ENCODE data around the gene MRO.

DNA sequence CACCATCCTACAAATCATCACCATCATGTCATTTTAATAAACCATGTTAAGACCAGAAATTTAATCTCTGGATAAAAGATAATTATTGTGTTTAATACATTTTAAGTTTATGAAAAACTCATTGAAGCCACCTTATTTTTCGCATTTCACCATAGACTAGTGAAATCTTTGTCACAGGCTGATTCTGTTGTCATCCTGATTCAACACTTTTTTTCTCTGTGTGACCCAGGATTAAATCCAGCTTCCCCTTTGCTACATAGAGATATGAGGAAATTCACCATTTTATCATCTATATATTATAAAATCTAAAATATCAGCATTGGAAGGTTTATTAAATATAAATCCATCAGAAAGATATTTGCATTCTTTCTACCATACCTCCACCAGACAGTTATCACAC lies 29.2 kb upstream of the MRO start:
- TF ChIP-seq HDAC6 (IDR thresholded peaks at IDR 0.05; ENCODE audit: low read depth, low read length) (no peak), EZH2 (IDR thresholded peaks at IDR 0.05; ENCODE audit: low read depth, low read length, severe bottlenecking) (no peak), BRCA1 (IDR thresholded peaks at IDR 0.05; ENCODE audit: low read depth, low read length) (no peak)
- TF ChIP-seq, protein P1, sequence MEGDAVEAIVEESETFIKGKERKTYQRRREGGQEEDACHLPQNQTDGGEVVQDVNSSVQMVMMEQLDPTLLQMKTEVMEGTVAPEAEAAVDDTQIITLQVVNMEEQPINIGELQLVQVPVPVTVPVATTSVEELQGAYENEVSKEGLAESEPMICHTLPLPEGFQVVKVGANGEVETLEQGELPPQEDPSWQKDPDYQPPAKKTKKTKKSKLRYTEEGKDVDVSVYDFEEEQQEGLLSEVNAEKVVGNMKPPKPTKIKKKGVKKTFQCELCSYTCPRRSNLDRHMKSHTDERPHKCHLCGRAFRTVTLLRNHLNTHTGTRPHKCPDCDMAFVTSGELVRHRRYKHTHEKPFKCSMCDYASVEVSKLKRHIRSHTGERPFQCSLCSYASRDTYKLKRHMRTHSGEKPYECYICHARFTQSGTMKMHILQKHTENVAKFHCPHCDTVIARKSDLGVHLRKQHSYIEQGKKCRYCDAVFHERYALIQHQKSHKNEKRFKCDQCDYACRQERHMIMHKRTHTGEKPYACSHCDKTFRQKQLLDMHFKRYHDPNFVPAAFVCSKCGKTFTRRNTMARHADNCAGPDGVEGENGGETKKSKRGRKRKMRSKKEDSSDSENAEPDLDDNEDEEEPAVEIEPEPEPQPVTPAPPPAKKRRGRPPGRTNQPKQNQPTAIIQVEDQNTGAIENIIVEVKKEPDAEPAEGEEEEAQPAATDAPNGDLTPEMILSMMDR (IDR thresholded peaks at IDR 0.05; ENCODE audit: control extremely low read depth in 1 of 3, insufficient read depth in 1 of 3, low read depth in 1 of 3, low read length in 3 of 3) = no peak
